Colonic mucosa (tissue), 4 donors: Measurements from ENCODE around the gene SLC16A1. TPM values are rescaled to one million over a fixed set of nuclear protein-coding genes. Genes with fewer than 3 reads are reported as not detected.
"Not testable (repeated sequence)": the region's sequence is repeated elsewhere in the genome, so short reads cannot be mapped to it uniquely, and the experiment has no call there.

Source experiments
- DNase-seq: peaks from one replicate; pipeline ENCODE4 v3.0.0-alpha.2; 2020
- H3K27ac ChIP-seq: fragments of 200-600 bp; one replicate; pipeline ENCODE4 v1.8.0; 2021
- H3K27me3 ChIP-seq: fragments of 200-600 bp; one replicate; pipeline ENCODE4 v1.8.0; 2021
- H3K36me3 ChIP-seq: fragments of 200-600 bp; one replicate; pipeline ENCODE4 v1.8.0; 2021
- H3K4me1 ChIP-seq: fragments of 200-600 bp; one replicate; pipeline ENCODE4 v1.8.0; 2021; ENCODE audit warnings: mild to moderate bottlenecking
- H3K4me3 ChIP-seq: fragments of 200-600 bp; one replicate; pipeline ENCODE4 v1.8.0; 2021
- H3K9ac ChIP-seq, 2 donors: one replicate each; pipeline ENCODE4 v1.7.0; 2013; ENCODE audit warnings: control low read depth in 2 of 2, low read depth in 2 of 2, low read length in 2 of 2
- H3K9me3 ChIP-seq: fragments of 200-600 bp; one replicate; pipeline ENCODE4 v1.8.0; 2021
- intact Hi-C: fragments of 100-400 bp; cut with DNase I; formaldehyde crosslinking; loops from one replicate; pipeline ENCODE4 v1.14.1; 2022
- total RNA-seq, 2 donors: library from RNA; stranded (reverse); fragmentation: NEBNext Ultra II Directional in 1 of 2; extraction: Animal tissue kit (Norgen Biotek cat#: 25700) in 1 of 2; gene quantifications; one replicate each; pipeline ENCODE4 v1.2.1, GENCODE V29; 2021
- TF ChIP-seq, protein P1 (sequence below): fragments of 200-600 bp; IDR thresholded peaks from one replicate; pipeline ENCODE4 v1.8.0; 2022; ENCODE audit warnings: antibody characterized with exemption, mild to moderate bottlenecking
- donor health status: healthy.
- donor health status: DM: no; HTN: no; CAD: no.
- donor health status: DM: no; HTN: no; CAD: no.

Gene SLC16A1
- total RNA-seq, 2 donors from 2014 or later = 71.8 to 92.4 TPM

DNA sequence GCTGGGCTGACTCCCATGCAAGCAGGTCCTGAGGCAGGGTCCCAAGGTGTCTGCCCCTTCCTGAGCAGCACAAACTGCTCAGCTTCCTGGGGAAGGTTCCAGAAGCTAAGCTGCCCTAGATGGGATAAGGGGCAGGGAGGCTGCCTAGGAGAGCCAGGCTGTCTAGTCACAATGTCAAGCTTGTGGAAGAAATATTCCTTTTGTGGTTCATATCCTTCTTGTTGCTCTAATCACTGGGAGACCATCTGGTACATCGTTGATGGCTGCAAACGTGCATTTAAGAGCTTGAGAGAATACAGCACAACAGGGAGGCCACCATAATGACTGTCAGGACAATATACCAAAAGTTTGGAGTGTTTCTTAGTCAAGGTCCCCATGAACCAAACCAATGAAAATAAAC is 67.4 kb downstream of the SLC16A1 start:
- no peak for DNase-seq
- H3K27ac ChIP-seq = no peak overlapping the region
- no peaks in the 10 kb centered on the region for H3K27me3 ChIP-seq
- H3K4me1 ChIP-seq = no peaks in the 10 kb centered on the region
- no peak overlapping the region for H3K9ac ChIP-seq
- H3K36me3 ChIP-seq = no peaks in the 10 kb centered on the region
- H3K4me3 ChIP-seq = no peak overlapping the region
- intact Hi-C loops = no loop called here
- TF ChIP-seq, protein P1, sequence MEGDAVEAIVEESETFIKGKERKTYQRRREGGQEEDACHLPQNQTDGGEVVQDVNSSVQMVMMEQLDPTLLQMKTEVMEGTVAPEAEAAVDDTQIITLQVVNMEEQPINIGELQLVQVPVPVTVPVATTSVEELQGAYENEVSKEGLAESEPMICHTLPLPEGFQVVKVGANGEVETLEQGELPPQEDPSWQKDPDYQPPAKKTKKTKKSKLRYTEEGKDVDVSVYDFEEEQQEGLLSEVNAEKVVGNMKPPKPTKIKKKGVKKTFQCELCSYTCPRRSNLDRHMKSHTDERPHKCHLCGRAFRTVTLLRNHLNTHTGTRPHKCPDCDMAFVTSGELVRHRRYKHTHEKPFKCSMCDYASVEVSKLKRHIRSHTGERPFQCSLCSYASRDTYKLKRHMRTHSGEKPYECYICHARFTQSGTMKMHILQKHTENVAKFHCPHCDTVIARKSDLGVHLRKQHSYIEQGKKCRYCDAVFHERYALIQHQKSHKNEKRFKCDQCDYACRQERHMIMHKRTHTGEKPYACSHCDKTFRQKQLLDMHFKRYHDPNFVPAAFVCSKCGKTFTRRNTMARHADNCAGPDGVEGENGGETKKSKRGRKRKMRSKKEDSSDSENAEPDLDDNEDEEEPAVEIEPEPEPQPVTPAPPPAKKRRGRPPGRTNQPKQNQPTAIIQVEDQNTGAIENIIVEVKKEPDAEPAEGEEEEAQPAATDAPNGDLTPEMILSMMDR = no peak
- no peaks in the 10 kb centered on the region for H3K9me3 ChIP-seq

DNA sequence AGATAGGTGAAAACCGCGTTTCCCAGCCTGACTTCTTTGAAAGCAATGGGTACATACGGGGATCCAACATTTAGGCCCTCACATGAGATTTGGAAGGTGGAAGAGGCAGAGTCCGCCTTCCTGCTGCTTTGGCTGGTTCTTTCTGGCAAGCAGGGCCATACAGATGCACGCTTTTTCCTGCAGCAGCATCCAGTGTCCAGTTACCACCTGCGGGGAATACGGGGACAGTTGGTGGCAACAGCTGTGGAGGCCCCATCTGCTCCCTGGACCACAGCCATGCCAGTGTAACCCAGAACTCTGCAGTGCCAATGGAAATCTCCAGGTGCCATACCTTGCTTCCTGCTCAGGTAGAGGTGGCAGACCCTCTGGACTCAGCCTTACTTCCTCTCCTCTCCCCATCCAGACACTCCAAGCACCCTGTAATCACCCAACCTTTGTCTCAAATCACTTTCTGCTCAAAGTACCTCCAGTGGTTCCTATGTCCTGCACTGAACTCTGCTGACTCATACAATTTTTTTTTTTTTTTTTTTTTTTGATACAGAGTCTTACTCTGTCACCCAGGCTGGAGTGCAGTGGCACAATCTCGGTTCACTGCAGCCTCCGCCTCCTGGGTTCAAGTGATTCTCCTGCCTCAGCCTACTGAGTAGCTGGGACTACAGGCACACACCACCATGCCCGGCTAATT is 68.3 kb downstream of the SLC16A1 start:
- Histone ChIP-seq H3K4me1 (no peaks in the 10 kb centered on the region), H3K27me3 (no peaks in the 10 kb centered on the region), H3K27ac (no peak overlapping the region), H3K9ac (no peak overlapping the region), H3K4me3 (no peak overlapping the region), H3K9me3 (no peaks in the 10 kb centered on the region), H3K36me3 (no peaks in the 10 kb centered on the region)
- TF ChIP-seq, protein P1 = no peak
- no peak for DNase-seq
- intact Hi-C loops = no loop called here

DNA sequence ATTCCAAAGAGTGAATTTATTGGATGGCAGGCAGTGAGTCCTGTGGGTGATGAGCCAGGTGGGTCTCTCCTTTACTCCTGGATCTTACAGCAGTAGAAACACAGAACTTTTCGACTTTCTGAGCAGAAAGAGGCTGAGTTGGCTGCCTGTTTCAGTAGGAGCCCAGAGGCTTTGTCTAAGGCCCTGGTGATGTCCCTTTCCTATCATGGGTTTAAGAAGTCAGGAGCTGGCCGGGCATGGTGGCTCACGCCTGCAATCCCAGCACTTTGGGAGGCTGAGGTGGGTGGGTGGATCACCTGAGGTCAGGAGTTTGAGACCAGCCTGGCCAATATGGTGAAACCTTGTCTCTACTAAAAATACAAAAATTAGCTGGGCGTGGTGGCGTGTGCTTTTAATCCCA is 71.0 kb downstream of the SLC16A1 start:
- H3K4me1 ChIP-seq, H3K9me3 ChIP-seq, H3K9ac ChIP-seq, H3K27ac ChIP-seq, H3K4me3 ChIP-seq, H3K27me3 ChIP-seq, DNase-seq, H3K36me3 ChIP-seq: not testable (repeated sequence)
- intact Hi-C loops = loop anchor here (5.0 kb wide), 1 partner anchor 72 kb away; the partner anchor contains the start of gene SLC16A1

DNA sequence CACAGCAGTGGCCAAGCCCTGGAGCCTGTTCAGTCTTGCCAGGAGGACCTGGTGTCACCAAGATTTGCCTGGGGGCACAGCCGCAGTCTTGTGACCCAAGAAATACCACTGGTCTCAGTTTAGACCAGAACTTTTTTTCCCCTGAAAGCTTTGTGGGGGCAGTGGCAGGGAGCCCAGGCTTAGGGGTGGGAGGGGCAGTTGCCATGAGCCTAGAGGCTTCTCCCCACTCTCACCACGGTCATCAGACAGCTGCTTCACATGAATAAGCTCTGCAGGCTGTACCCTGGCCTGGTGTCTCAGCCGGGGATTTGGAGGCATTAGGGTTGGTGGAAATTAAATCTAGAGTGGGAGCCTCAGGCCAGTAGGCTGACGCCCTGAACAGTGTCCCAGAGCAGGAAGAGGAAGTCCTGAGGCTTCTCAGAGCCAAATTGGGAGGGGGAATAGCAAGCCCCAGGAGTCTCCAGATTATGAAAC is 73.7 kb downstream of the SLC16A1 start:
- H3K9me3 ChIP-seq = no peaks in the 10 kb centered on the region
- TF ChIP-seq, protein P1 = no peak
- intact Hi-C loops = loop anchor here (5.0 kb wide), 1 partner anchor 75 kb away; the partner anchor contains the start of gene SLC16A1
- no peak overlapping the region for H3K4me3 ChIP-seq
- H3K36me3 ChIP-seq = no peaks in the 10 kb centered on the region
- H3K27me3 ChIP-seq = no peaks in the 10 kb centered on the region
- peak overlapping the region in 1 of 2 donors; percentile 42 for H3K9ac ChIP-seq
- no peak for DNase-seq
- H3K27ac ChIP-seq = peak overlapping the region; percentile 24
- peaks cover 6% of the 10 kb centered on the region for H3K4me1 ChIP-seq

DNA sequence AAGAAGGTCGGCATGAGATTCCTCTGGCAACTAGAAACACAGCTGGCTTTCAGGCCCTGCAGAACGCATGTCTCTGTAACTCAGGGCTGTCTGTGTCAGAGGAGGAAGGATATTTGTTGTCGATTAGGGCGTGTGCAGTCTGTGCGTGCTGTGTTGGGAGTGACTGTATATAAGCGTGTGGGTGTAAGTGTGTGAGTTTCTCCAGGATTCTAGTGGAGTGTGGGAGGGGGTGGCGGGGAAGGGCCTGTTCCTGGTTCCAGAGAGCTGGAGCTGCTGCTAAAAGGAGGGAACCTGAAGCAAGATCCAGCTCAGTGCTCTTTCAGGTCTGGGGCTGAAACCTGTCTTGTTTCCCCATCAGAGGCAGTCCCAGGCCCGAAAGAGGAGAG is 74.3 kb downstream of the SLC16A1 start:
- H3K4me3 ChIP-seq = no peak overlapping the region
- H3K27me3 ChIP-seq = no peaks in the 10 kb centered on the region
- peak overlapping the region; percentile 24 for H3K27ac ChIP-seq
- no peaks in the 10 kb centered on the region for H3K36me3 ChIP-seq
- no peaks in the 10 kb centered on the region for H3K9me3 ChIP-seq
- H3K9ac ChIP-seq = peak overlapping the region in 1 of 2 donors; percentile 42
- intact Hi-C loops = loop anchor here (2.0 to 5.0 kb wide), 3 partner anchors 73 to 161 kb away; partner anchors contain the start of gene SLC16A1
- TF ChIP-seq, protein P1 = no peak
- peaks cover 6% of the 10 kb centered on the region for H3K4me1 ChIP-seq
- DNase-seq = peak; percentile 46

DNA sequence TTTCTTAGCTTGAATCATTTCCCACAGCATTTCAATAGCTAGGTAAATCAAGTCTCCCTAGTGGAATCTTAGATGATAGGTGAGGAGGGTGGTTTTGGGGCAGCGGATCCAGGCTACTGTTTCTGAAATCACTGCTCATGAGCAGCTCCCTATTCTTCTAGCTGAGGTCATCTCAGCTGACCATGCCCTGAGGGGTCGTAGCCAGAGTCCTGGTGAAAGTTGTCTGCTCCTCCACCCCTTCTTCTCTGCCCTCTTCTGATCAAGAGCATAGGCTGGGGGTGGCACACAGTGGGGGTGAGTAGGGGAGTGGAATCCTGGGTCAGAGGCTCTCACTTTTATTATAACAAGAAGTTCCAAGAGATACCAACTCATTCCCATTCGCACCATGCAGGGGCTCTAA is 76.2 kb downstream of the SLC16A1 start:
- Histone ChIP-seq H3K9me3 (no peaks in the 10 kb centered on the region), H3K27me3 (no peaks in the 10 kb centered on the region), H3K9ac (no peak overlapping the region), H3K36me3 (no peaks in the 10 kb centered on the region), H3K4me3 (no peak overlapping the region), H3K27ac (no peak overlapping the region), H3K4me1 (peaks cover 6% of the 10 kb centered on the region)
- intact Hi-C loops = loop anchor here (2.0 to 5.0 kb wide), 4 partner anchors 71 to 163 kb away; partner anchors contain the start of genes PPM1J and SLC16A1
- TF ChIP-seq, protein P1 = no peak
- no peak for DNase-seq
